ENCODE data around the gene RGS3.

DNA sequence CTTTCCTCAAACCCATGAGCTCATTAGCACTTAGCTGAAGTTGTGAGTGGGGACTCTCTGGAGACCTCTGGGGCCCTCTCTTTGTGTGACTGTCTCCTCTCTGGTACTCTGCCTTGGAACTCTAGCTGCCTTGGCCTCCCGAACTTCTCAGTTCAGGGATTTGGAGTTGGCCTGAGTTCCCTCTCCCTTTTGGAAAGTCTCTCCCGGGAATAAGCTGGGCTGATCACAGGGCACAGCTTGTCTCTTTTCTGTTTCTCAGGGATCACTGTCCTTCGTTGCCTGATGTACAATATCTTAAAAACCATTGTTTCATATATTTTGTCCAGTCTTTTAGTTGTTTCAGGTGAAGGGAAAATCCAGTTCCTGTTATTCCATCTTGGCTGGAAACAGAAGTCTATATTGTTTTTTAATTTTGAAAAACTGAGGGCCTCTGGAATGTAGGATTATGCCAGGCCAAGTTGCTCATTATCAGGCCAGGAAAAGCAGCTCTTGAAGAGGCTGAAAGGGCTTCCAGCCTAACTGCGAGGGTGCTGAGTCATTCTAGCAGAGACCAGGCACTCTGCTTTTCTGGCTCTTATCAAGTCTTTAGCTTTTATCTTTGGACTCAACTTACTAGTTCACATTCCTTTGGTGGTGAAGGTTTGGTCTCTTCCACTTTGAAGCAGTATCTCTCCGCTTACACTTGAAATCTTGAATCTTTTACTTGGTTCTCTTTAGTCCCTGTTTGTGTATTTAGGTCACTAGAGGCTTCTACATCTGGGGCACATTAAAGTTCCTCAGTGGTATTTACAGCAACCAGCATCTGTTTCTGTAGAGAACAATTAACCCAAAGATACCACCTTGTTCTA, 8.4 kb upstream of the RGS3 start:
- TF ChIP-seq POLR2AphosphoS5 (IDR thresholded peaks at IDR 0.05; ENCODE audit: low read depth, low read length) (no peak), POLR2A (IDR thresholded peaks at IDR 0.05; ENCODE audit: low read depth, low read length) (no peak), TAF1 (IDR thresholded peaks at IDR 0.05; ENCODE audit: borderline replicate concordance, low read depth, low read length) (no peak)
